ENCODE measurements around the gene TTC22.

TTC22 gene

GRCh38 chr1:54800899-54801759 lies at the start of gene TTC22:
TSS of gene TTC22 (minus strand) at chr1:54801323. CDS start at chr1:54801163, 160 bp downstream.
- peak within 1 kb of the TSS; percentile 67 for H3K4me3 ChIP-seq (ENCODE audit: low read depth, low read length)
- no peak for DNase-seq (ENCODE audit: low read depth)
- peak; percentile 81 for TF ChIP-seq CTCF (IDR thresholded peaks at IDR 0.05; ENCODE audit: low read depth, low read length, missing control alignments)

GRCh38 chr1:54850737-54851136 lies 49.6 kb upstream of the TTC22 start:
- TF ChIP-seq CTCF (IDR thresholded peaks at IDR 0.05; ENCODE audit: low read depth, low read length, missing control alignments): no peak
- no peak for DNase-seq (ENCODE audit: low read depth)
- no peak overlapping the region for H3K4me3 ChIP-seq (ENCODE audit: low read depth, low read length)

GRCh38 chr1:54850069-54850730 lies 49.1 kb upstream of the TTC22 start:
- no peak for TF ChIP-seq CTCF (IDR thresholded peaks at IDR 0.05; ENCODE audit: low read depth, low read length, missing control alignments)
- H3K4me3 ChIP-seq (ENCODE audit: low read depth, low read length): no peak overlapping the region
- no peak for DNase-seq (ENCODE audit: low read depth)

- no peak overlapping the region for H3K4me3 ChIP-seq (ENCODE audit: low read depth, low read length)
- TF ChIP-seq CTCF (IDR thresholded peaks at IDR 0.05; ENCODE audit: low read depth, low read length, missing control alignments): no peak
- no peak for DNase-seq (ENCODE audit: low read depth)
Observed at GRCh38 chr1:54849219-54850068, 48.3 kb upstream of the TTC22 start.

GRCh38 chr1:54848134-54848948 lies 47.2 kb upstream of the TTC22 start:
- H3K4me3 ChIP-seq (ENCODE audit: low read depth, low read length): no peak overlapping the region
- TF ChIP-seq CTCF (IDR thresholded peaks at IDR 0.05; ENCODE audit: low read depth, low read length, missing control alignments): no peak

GRCh38 chr1:54846716-54847284 lies 45.7 kb upstream of the TTC22 start:
- H3K4me3 ChIP-seq (ENCODE audit: low read depth, low read length): no peak overlapping the region
- DNase-seq (ENCODE audit: low read depth): no peak
- no peak for TF ChIP-seq CTCF (IDR thresholded peaks at IDR 0.05; ENCODE audit: low read depth, low read length, missing control alignments)

More at GRCh38 chr1:54848134-54848948, 47.2 kb upstream of the TTC22 start:
- DNase-seq (ENCODE audit: low read depth): no peak
